ENCODE measurements around the gene KIT. TPM values are rescaled to one million over a fixed set of nuclear protein-coding genes. Genes with fewer than 3 reads are reported as not detected.

The KIT gene
- total and polyA plus RNA-seq, 10 of the 15 experiments (the other 5 are each of a cell fraction or from before 2014, with no cell fraction given), result 0.01 to 0.03 TPM; not detected in 8

GRCh38 chr4:54780149-54780495, 122.4 kb downstream of the KIT start (continued):
- TF ChIP-seq SRF (IDR thresholded peaks at IDR 0.05; ENCODE audit: low read depth in 2 of 2, low read length in 2 of 2), result no peak

- no peak for FAIRE-seq
- in situ Hi-C loops (cut with MboI) (no loop called here), intact Hi-C loops (cut with micrococcal nuclease; ENCODE audit: unreplicated experiment) (no loop called here)
- Histone ChIP-seq H3K4me1 (ENCODE audit: control insufficient read depth, insufficient read depth, low read length) (no peaks in the 10 kb centered on the region; the same call in 1 of the 2 replicates), H3K9me3 (replicated peaks; ENCODE audit: control insufficient read depth, insufficient read depth, low read length) (no peaks in the 10 kb centered on the region), H3K9ac (ENCODE audit: control insufficient read depth, insufficient read depth, low read length) (no peak overlapping the region), H3K4me3 (no peak overlapping the region), H4K20me1 (ENCODE audit: control insufficient read depth, insufficient read depth) (no peaks in the 10 kb centered on the region), H3K4me2 (ENCODE audit: control insufficient read depth, insufficient read depth) (no peak overlapping the region), H3K36me3 (ENCODE audit: control insufficient read depth in 2 of 2, insufficient read depth in 2 of 2, low read length in 1 of 2) (no peaks in the 10 kb centered on the region), H2AFZ (ENCODE audit: control insufficient read depth, low read depth, low read length) (no peak overlapping the region), H3K27me3 (replicated peaks in 1 of 2; ENCODE audit: control insufficient read depth in 2 of 2, insufficient read depth in 2 of 2, low read length in 1 of 2) (no peaks in the 10 kb centered on the region), H3K79me2 (ENCODE audit: control insufficient read depth, insufficient read depth, low read length) (no peaks in the 10 kb centered on the region), H3K27ac (ENCODE audit: control insufficient read depth, insufficient read depth) (no peak overlapping the region)
- RAD21 ChIA-PET (ENCODE audit: unreplicated experiment), result no interaction called here
- CTCF ChIA-PET, result no interaction called here
- WGBS (ENCODE audit: insufficient coverage, insufficient replicate concordance, low lambda C conversion rate, missing lambda C conversion rate), result 30% methylated on average over 4 of the region's 4 CpGs
- POLR2A ChIA-PET, result interaction anchor here (0.6 to 0.7 kb wide), 2 partner anchors 23 to 1052 kb away, joined by 3 read pairs; no protein-coding TSS in a partner anchor
- no TSS peak for BruUV-seq (replicated peaks)
- DNase-seq (ENCODE audit: low read depth, low spot score), result no peak
- no peak for ATAC-seq
- no peak for TF ChIP-seq RUNX3 (IDR thresholded peaks at IDR 0.05; ENCODE audit: low read length)
- TF ChIP-seq PML (IDR thresholded peaks at IDR 0.05; ENCODE audit: low read length), result no peak
- no peak for TF ChIP-seq GATAD2B (conservative IDR thresholded peaks at IDR 0.05; ENCODE audit: low read depth)
- no peak for TF ChIP-seq CBFB (IDR thresholded peaks at IDR 0.05; ENCODE audit: low read depth)
- TF ChIP-seq LARP7 (IDR thresholded peaks at IDR 0.05), result no peak
- TF ChIP-seq RCOR1 (conservative IDR thresholded peaks at IDR 0.05; ENCODE audit: low read depth, low read length), result no peak
- TF ChIP-seq SUPT20H (IDR thresholded peaks at IDR 0.05; ENCODE audit: borderline replicate concordance, control insufficient read depth, low read depth, low read length), result no peak
- TF ChIP-seq IRF3 (IDR thresholded peaks at IDR 0.05), result no peak
- TF ChIP-seq BHLHE40 (IDR thresholded peaks at IDR 0.05; ENCODE audit: borderline replicate concordance in 1 of 2, low read depth in 2 of 2, low read length in 1 of 2), result no peak
- TF ChIP-seq CHD4 (IDR thresholded peaks at IDR 0.05), result no peak
- no peak for TF ChIP-seq TARDBP (IDR thresholded peaks at IDR 0.05; ENCODE audit: borderline replicate concordance)
- TF ChIP-seq BACH1 (IDR thresholded peaks at IDR 0.05; ENCODE audit: borderline replicate concordance), result no peak
- no peak for TF ChIP-seq JUNB (IDR thresholded peaks at IDR 0.05)
- no peak for TF ChIP-seq BMI1 (IDR thresholded peaks at IDR 0.05; ENCODE audit: borderline replicate concordance)
- no peak for TF ChIP-seq E2F4 (IDR thresholded peaks at IDR 0.05; ENCODE audit: low read depth, low read length)
- TF ChIP-seq TCF3 (IDR thresholded peaks at IDR 0.05; ENCODE audit: borderline replicate concordance, insufficient read depth, low read depth, low read length), result no peak
- TF ChIP-seq HDAC6 (IDR thresholded peaks at IDR 0.05; ENCODE audit: unreplicated experiment), result no peak
- TF ChIP-seq YY1 (IDR thresholded peaks at IDR 0.05; ENCODE audit: low read depth, low read length), result no peak
- SMC1A ChIA-PET (ENCODE audit: uncharacterized antibody, unreplicated experiment), result interaction anchor here (1.0 kb wide), 1 partner anchor 71 kb away, joined by 3 read pairs; no protein-coding TSS in a partner anchor
Measured at GRCh38 chr4:54781756-54782155, 124.0 kb downstream of the KIT start.

Measured in GM12878 (cell line).